ENCODE results near the gene PTBP2. TPM values are rescaled to one million over a fixed set of nuclear protein-coding genes. Genes with fewer than 3 reads are reported as not detected.

PTBP2 gene
- total and polyA plus RNA-seq, 4 donors, result 2.5 to 14.6 (median 9.0) TPM

DNA sequence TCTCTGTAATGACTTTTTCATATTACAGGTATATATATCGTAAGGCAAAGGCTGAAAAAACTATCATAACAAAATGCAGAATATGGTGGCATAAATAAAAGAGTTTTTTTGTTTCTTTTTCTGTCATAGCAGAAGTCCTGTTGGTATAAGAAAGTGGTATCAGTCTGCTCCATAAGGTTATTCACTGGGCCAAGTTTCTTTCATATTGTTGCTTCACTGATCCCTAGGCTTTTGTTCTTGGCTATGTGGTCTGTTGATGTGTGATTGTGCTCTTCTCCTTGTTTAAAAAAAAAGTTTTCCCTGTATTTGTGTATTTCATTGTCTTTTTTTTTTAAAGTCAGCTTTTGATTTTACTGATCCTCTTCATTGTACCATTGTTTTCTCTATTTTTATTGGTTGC lies 26.0 kb downstream of the PTBP2 start:
- TF ChIP-seq ZBTB33 (IDR thresholded peaks at IDR 0.05), result no peak
- TF ChIP-seq, protein P1, sequence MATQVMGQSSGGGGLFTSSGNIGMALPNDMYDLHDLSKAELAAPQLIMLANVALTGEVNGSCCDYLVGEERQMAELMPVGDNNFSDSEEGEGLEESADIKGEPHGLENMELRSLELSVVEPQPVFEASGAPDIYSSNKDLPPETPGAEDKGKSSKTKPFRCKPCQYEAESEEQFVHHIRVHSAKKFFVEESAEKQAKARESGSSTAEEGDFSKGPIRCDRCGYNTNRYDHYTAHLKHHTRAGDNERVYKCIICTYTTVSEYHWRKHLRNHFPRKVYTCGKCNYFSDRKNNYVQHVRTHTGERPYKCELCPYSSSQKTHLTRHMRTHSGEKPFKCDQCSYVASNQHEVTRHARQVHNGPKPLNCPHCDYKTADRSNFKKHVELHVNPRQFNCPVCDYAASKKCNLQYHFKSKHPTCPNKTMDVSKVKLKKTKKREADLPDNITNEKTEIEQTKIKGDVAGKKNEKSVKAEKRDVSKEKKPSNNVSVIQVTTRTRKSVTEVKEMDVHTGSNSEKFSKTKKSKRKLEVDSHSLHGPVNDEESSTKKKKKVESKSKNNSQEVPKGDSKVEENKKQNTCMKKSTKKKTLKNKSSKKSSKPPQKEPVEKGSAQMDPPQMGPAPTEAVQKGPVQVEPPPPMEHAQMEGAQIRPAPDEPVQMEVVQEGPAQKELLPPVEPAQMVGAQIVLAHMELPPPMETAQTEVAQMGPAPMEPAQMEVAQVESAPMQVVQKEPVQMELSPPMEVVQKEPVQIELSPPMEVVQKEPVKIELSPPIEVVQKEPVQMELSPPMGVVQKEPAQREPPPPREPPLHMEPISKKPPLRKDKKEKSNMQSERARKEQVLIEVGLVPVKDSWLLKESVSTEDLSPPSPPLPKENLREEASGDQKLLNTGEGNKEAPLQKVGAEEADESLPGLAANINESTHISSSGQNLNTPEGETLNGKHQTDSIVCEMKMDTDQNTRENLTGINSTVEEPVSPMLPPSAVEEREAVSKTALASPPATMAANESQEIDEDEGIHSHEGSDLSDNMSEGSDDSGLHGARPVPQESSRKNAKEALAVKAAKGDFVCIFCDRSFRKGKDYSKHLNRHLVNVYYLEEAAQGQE (IDR thresholded peaks at IDR 0.05), result no peak
- TF ChIP-seq GABPA (IDR thresholded peaks at IDR 0.05 in 1 of 2, conservative IDR thresholded peaks at IDR 0.05 in 1 of 2), result no peak
- no peak for TF ChIP-seq EGR1 (IDR thresholded peaks at IDR 0.05; ENCODE audit: low read depth in 2 of 2)
- TF ChIP-seq FOXA1 (IDR thresholded peaks at IDR 0.05), result no peak
- no peak for TF ChIP-seq HNF4G (IDR thresholded peaks at IDR 0.05)
- TF ChIP-seq HNF4A (conservative IDR thresholded peaks at IDR 0.05), result no peak
- TF ChIP-seq JUND (IDR thresholded peaks at IDR 0.05), result no peak
- TF ChIP-seq YY1 (IDR thresholded peaks at IDR 0.05), result no peak
- no peak overlapping the region for H3K9ac ChIP-seq (ENCODE audit: low read depth in 1 of 2, low read length in 2 of 2)
- H3K36me3 ChIP-seq (ENCODE audit: control insufficient read depth in 4 of 4, insufficient read depth in 3 of 4, low read depth in 1 of 4, low read length in 3 of 4), result peaks cover 0 to 2% (median 0%) of the 10 kb centered on the region in 4 donors
- H3K4me1 ChIP-seq (ENCODE audit: control insufficient read depth in 4 of 4, insufficient read depth in 4 of 4, low read length in 3 of 4), result peaks cover 0 to 1% (median 0%) of the 10 kb centered on the region in 4 donors
- H3K27me3 ChIP-seq (ENCODE audit: control insufficient read depth in 4 of 4, insufficient read depth in 4 of 4, low read length in 3 of 4), result no peaks in the 10 kb centered on the region
- no peak overlapping the region for H3K27ac ChIP-seq (ENCODE audit: low read depth in 1 of 2, low read length in 2 of 2)
- no peak for DNase-seq (ENCODE audit: low spot score)
- no peak overlapping the region for H3K4me3 ChIP-seq (ENCODE audit: low read depth in 1 of 3, low read length in 3 of 3)
- H3K9me3 ChIP-seq (ENCODE audit: control insufficient read depth in 4 of 4, low read length in 3 of 4), result no peaks in the 10 kb centered on the region
- 100% methylated on average over 1 of the region's 1 CpG for WGBS

- peaks cover 2 to 6% (median 4%) of the 10 kb centered on the region in 4 donors for H3K36me3 ChIP-seq (ENCODE audit: control insufficient read depth in 4 of 4, insufficient read depth in 3 of 4, low read depth in 1 of 4, low read length in 3 of 4)
- no peak for DNase-seq (ENCODE audit: low spot score)
- no peaks in the 10 kb centered on the region for H3K9me3 ChIP-seq (ENCODE audit: control insufficient read depth in 4 of 4, low read length in 3 of 4)
- H3K9ac ChIP-seq (ENCODE audit: low read depth in 1 of 2, low read length in 2 of 2), result no peak overlapping the region
- WGBS, result 92% methylated on average over 3 of the region's 3 CpGs
- TF ChIP-seq, protein P2, sequence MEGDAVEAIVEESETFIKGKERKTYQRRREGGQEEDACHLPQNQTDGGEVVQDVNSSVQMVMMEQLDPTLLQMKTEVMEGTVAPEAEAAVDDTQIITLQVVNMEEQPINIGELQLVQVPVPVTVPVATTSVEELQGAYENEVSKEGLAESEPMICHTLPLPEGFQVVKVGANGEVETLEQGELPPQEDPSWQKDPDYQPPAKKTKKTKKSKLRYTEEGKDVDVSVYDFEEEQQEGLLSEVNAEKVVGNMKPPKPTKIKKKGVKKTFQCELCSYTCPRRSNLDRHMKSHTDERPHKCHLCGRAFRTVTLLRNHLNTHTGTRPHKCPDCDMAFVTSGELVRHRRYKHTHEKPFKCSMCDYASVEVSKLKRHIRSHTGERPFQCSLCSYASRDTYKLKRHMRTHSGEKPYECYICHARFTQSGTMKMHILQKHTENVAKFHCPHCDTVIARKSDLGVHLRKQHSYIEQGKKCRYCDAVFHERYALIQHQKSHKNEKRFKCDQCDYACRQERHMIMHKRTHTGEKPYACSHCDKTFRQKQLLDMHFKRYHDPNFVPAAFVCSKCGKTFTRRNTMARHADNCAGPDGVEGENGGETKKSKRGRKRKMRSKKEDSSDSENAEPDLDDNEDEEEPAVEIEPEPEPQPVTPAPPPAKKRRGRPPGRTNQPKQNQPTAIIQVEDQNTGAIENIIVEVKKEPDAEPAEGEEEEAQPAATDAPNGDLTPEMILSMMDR (IDR thresholded peaks at IDR 0.05; ENCODE audit: low read depth, low read length, missing input control), result no peak
- TF ChIP-seq, protein P1 (IDR thresholded peaks at IDR 0.05), result no peak
- TF ChIP-seq YY1 (IDR thresholded peaks at IDR 0.05) (no peak), FOXA1 (IDR thresholded peaks at IDR 0.05) (no peak), RAD21 (IDR thresholded peaks at IDR 0.05) (no peak), SP1 (IDR thresholded peaks at IDR 0.05) (no peak), NR2F2 (IDR thresholded peaks at IDR 0.05) (no peak), ZBTB33 (IDR thresholded peaks at IDR 0.05) (no peak), TAF1 (conservative IDR thresholded peaks at IDR 0.05) (no peak), FOXA2 (IDR thresholded peaks at IDR 0.05) (no peak), RXRA (IDR thresholded peaks at IDR 0.05) (no peak), HNF4G (IDR thresholded peaks at IDR 0.05) (no peak), HNF4A (conservative IDR thresholded peaks at IDR 0.05) (no peak), EGR1 (IDR thresholded peaks at IDR 0.05; ENCODE audit: low read depth in 2 of 2) (no peak), JUND (IDR thresholded peaks at IDR 0.05) (no peak)
- TF ChIP-seq, protein P3, sequence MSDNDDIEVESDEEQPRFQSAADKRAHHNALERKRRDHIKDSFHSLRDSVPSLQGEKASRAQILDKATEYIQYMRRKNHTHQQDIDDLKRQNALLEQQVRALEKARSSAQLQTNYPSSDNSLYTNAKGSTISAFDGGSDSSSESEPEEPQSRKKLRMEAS (IDR thresholded peaks at IDR 0.05), result no peak
- H3K27ac ChIP-seq (ENCODE audit: low read depth in 1 of 2, low read length in 2 of 2), result no peak overlapping the region
- H3K4me1 ChIP-seq (ENCODE audit: control insufficient read depth in 4 of 4, insufficient read depth in 4 of 4, low read length in 3 of 4), result peaks cover 0 to 1% (median 0%) of the 10 kb centered on the region in 4 donors
- H3K4me3 ChIP-seq (ENCODE audit: low read depth in 1 of 3, low read length in 3 of 3), result no peak overlapping the region
- no peaks in the 10 kb centered on the region for H3K27me3 ChIP-seq (ENCODE audit: control insufficient read depth in 4 of 4, insufficient read depth in 4 of 4, low read length in 3 of 4)
These were observed 26.5 kb downstream of the PTBP2 start for GRCh38 chr1:96748078-96748477.

Data from liver (tissue), 9 donors.